ENCODE data around the gene ZG16B.
A peak's percentile ranks its signal among the peaks of the same experiment; 100 is the strongest.

ZG16B gene

DNA sequence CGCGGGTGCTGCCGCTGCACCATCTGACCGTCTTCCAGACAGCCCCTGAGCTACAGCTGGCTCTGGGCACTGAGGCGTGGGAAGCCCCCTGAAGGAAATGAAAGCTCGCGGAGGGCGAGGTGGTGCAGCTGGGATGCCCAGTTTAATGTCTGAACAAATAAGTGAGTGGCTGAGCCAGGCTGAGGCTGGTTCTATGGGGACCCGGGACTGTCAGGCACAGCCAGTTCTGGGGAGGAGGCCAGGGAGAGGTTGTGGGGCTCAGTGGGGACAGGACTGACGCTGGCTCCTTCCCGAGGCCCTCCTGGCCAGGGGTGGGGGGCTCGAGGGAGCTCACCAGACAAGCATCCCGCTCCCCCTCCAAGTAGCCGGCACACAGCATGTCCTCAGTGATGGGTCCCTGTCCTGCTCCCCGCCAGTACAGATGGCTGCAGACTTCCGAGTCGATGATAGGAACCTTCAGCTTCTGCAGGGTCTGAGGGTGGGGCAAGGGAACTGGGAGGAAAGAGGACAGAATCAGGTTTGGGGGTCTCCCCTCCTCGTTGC is 23.5 kb downstream of the ZG16B start:
- H3K27ac ChIP-seq: no peak overlapping the region
- DNase-seq: no peak
- H3K27me3 ChIP-seq (replicated peaks): peaks cover 11% of the 10 kb centered on the region
- in situ Hi-C loops (cut with HindIII; ENCODE audit: low pct_ligation_motif_present, low sequenced_read_pairs): no loop called here
- TF ChIP-seq CTCF (IDR thresholded peaks at IDR 0.05; ENCODE audit: low read depth, low read length, missing control alignments): no peak
- H3K4me3 ChIP-seq (ENCODE audit: low read depth, low read length): no peak overlapping the region
- no peaks in the 10 kb centered on the region for H3K36me3 ChIP-seq (replicated peaks)

- Histone ChIP-seq H3K36me3 (replicated peaks) (no peaks in the 10 kb centered on the region), H3K27me3 (replicated peaks) (peaks cover 8% of the 10 kb centered on the region), H3K4me3 (ENCODE audit: low read depth, low read length) (no peak overlapping the region), H3K27ac (no peak overlapping the region)
- no peak for DNase-seq
- TF ChIP-seq CTCF (IDR thresholded peaks at IDR 0.05; ENCODE audit: low read depth, low read length, missing control alignments): peak; percentile 76
- in situ Hi-C loops (cut with HindIII; ENCODE audit: low pct_ligation_motif_present, low sequenced_read_pairs): no loop called here
Measured at GRCh38 chr16:2854700-2855309, 24.7 kb downstream of the ZG16B start.

DNA sequence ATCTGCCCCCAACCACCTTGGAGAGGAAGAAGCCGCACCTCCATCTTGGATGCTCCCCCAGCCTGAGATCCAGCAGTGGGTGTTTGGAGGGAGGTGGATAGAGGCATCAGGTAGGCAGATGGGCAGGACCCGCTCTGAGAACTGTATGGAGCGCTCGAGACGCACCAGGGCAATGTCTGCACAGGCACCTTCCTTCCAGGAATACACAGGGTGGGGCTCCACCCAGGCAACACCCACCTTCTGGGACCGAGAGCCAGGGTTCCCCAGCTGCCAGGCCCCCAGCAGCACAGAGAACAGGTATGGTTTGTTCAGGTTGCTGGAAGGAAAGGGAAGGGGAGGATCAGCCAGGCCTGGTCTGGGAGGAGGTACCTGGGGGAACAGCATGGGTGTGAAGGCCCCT is 25.4 kb downstream of the ZG16B start:
- peaks cover 8% of the 10 kb centered on the region for H3K27me3 ChIP-seq (replicated peaks)
- no peak for TF ChIP-seq CTCF (IDR thresholded peaks at IDR 0.05; ENCODE audit: low read depth, low read length, missing control alignments)
- in situ Hi-C loops (cut with HindIII; ENCODE audit: low pct_ligation_motif_present, low sequenced_read_pairs): no loop called here
- no peaks in the 10 kb centered on the region for H3K36me3 ChIP-seq (replicated peaks)
- H3K4me3 ChIP-seq (ENCODE audit: low read depth, low read length): no peak overlapping the region
- DNase-seq: no peak
- H3K27ac ChIP-seq: no peak overlapping the region

DNA sequence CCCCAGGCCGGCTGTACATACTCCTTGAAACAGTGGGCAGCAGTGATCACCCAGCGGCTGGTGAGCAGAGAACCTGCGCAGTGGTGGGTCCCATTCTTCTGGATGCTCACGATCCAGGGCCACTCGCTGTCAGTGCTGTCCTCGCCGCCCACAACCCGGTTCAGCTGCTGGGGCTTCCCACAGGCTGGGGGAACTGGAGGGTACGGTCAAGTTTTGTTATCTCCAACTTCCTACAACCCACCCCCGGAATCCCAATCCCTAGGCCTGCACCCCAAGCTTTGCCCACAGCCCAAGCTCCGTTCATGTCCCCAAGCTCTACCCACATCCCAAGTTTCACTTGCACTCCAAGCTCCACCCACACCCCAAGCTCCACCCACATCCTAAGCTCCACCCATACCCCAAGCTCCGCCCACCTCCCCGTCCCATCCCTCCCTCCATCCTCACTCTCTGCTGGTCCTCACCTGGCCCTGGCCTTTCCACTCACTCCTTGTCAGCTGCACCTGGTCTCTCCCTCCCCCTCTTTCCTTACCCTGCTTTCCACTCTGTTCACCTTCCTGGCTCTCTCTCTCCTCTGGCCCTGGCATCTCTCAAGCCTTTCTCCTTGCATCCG is 26.1 kb downstream of the ZG16B start:
- DNase-seq: no peak
- in situ Hi-C loops (cut with HindIII; ENCODE audit: low pct_ligation_motif_present, low sequenced_read_pairs): no loop called here
- H3K27ac ChIP-seq: no peak overlapping the region
- H3K4me3 ChIP-seq (ENCODE audit: low read depth, low read length): no peak overlapping the region
- peaks cover 8% of the 10 kb centered on the region for H3K27me3 ChIP-seq (replicated peaks)
- no peak for TF ChIP-seq CTCF (IDR thresholded peaks at IDR 0.05; ENCODE audit: low read depth, low read length, missing control alignments)
- no peaks in the 10 kb centered on the region for H3K36me3 ChIP-seq (replicated peaks)

DNA sequence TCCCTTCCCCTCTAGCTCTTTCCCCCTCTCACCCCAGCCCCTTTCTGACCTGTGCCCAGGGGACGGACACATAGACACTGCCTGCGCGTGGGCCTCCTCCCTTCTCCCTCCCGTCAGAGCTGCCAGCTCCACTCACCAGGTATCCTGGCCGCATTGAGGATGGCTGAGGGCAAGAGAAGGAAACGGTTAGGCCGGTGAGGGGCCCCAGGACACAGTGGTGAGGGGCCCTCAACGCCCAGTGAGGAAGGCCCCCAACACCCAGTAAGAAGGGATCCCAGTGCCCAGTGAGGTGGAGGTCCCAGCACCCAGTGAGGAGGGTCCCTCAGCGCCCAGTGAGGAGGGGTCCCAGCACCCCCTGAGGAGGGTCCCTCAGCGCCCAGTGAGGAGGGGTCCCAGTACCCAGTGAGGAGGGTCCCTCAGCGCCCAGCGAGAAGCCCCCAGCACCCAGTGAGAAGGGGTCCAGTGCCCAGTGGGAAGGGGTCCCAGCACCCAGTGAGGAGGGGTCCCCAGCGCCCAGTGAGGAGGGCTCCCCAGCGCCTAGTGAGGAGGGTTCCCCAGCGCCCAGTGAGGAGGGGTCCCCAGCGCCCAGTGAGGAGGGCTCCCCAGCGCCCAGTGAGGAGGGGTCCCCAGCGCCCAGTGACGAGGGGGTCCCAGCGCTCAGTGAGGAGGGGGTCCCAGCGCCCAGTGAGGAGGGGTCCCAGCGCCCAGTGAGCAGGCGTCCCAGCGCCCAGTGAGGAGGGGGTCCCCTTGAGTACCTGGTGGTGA is 26.8 kb downstream of the ZG16B start:
- TF ChIP-seq CTCF (IDR thresholded peaks at IDR 0.05; ENCODE audit: low read depth, low read length, missing control alignments): no peak
- no peak for DNase-seq
- Histone ChIP-seq H3K36me3 (replicated peaks) (no peaks in the 10 kb centered on the region), H3K27me3 (replicated peaks) (peaks cover 8% of the 10 kb centered on the region), H3K4me3 (ENCODE audit: low read depth, low read length) (no peak overlapping the region), H3K27ac (no peak overlapping the region)
- in situ Hi-C loops (cut with HindIII; ENCODE audit: low pct_ligation_motif_present, low sequenced_read_pairs): no loop called here

Measured in brain microvascular endothelial cell (primary cell).